A549 treated with AZD2906 at 1 μM for 4 hours (cell line): ENCODE measurements around the gene SOX14. TPM values are rescaled to one million over a fixed set of nuclear protein-coding genes. Genes with fewer than 3 reads are reported as not detected.

Source experiments
- total RNA-seq: library from RNA; stranded (reverse); fragments of 200-300 nt; extraction: Qiagen RNA extraction; gene quantifications from 5 replicates; pipeline ENCODE4 v1.2.3, GENCODE V29; 2022

The SOX14 gene
- total RNA-seq: not detected in 5 replicates

GRCh38 chr3:137764001-137764433 is at the start of gene SOX14:
TSS of gene SOX14 (plus strand) at chr3:137764315. CDS start at chr3:137764785, 470 bp downstream.

Other genes starting within 250 kb of the SOX14 start
- not detected in 5 replicates for gene CLDN18, start 245.8 kb downstream of the SOX14 start, total RNA-seq